Osteoblast (primary cell): ENCODE results near the gene ING1. TPM values are rescaled to one million over a fixed set of nuclear protein-coding genes. Genes with fewer than 3 reads are reported as not detected.

Source experiments
- DNase-seq: peaks from one replicate; pipeline ENCODE4 v3.0.0; 2011; ENCODE audit warnings: low spot score, mixed read lengths; ENCODE audit not compliant: insufficient read length; ENCODE audit errors: missing footprints
- H2AFZ ChIP-seq: 2 replicates; pipeline ENCODE4 v1.6.0; 2011; ENCODE audit warnings: mild to moderate bottlenecking, low read length
- H3K27ac ChIP-seq: 2 replicates; pipeline ENCODE4 v1.5.1; 2011; ENCODE audit warnings: mild to moderate bottlenecking, low read depth, low read length, moderate library complexity
- H3K27me3 ChIP-seq: 2 replicates; pipeline ENCODE4 v1.6.0; 2012; ENCODE audit warnings: mild to moderate bottlenecking, control low read depth, inconsistent platforms, low read length, moderate library complexity; ENCODE audit not compliant: insufficient read depth
- H3K36me3 ChIP-seq: 2 replicates; pipeline ENCODE4 v1.5.1; 2011; ENCODE audit warnings: mild to moderate bottlenecking, low read length, control low read depth, moderate library complexity; ENCODE audit not compliant: insufficient read depth
- H3K4me1 ChIP-seq: 2 replicates; pipeline ENCODE4 v1.5.1; 2011; ENCODE audit warnings: mild to moderate bottlenecking, low read length, control low read depth, moderate library complexity; ENCODE audit not compliant: insufficient read depth
- H3K4me2 ChIP-seq: 2 replicates; pipeline ENCODE4 v1.6.0; 2011; ENCODE audit warnings: mild to moderate bottlenecking, low read length; ENCODE audit not compliant: insufficient read depth
- H3K4me3 ChIP-seq: fragments of 200-600 bp; sonication (generic); 3 replicates; pipeline ENCODE4 v1.5.1; 2012; ENCODE audit warnings: mild to moderate bottlenecking, low read length, inconsistent platforms; ENCODE audit not compliant: insufficient read depth
- H3K79me2 ChIP-seq: 2 replicates; pipeline ENCODE4 v1.6.0; 2012; ENCODE audit warnings: mild to moderate bottlenecking, low read length, control low read depth, inconsistent platforms; ENCODE audit not compliant: insufficient read depth
- H3K9me3 ChIP-seq: 2 replicates; pipeline ENCODE4 v1.5.1; 2011; ENCODE audit warnings: low read depth, low read length, control low read depth
- H4K20me1 ChIP-seq: 2 replicates; pipeline ENCODE4 v1.6.0; 2012; ENCODE audit warnings: mild to moderate bottlenecking, low read length, control low read depth; ENCODE audit not compliant: insufficient read depth
- CTCF ChIP-seq: IDR thresholded peaks from 2 replicates; pipeline ENCODE4 v1.5.1; 2011; ENCODE audit warnings: mild to moderate bottlenecking, low read depth, low read length, moderate library complexity; ENCODE audit errors: extremely low read depth
- total RNA-seq: library from RNA; depleted of rRNA; stranded (reverse); fragments of >200 nt; gene quantifications from 2 replicates; pipeline ENCODE4 v1.2.3, GENCODE V29; 2012

ING1 gene
- total RNA-seq, 1 donor, result 10.5 TPM

DNA sequence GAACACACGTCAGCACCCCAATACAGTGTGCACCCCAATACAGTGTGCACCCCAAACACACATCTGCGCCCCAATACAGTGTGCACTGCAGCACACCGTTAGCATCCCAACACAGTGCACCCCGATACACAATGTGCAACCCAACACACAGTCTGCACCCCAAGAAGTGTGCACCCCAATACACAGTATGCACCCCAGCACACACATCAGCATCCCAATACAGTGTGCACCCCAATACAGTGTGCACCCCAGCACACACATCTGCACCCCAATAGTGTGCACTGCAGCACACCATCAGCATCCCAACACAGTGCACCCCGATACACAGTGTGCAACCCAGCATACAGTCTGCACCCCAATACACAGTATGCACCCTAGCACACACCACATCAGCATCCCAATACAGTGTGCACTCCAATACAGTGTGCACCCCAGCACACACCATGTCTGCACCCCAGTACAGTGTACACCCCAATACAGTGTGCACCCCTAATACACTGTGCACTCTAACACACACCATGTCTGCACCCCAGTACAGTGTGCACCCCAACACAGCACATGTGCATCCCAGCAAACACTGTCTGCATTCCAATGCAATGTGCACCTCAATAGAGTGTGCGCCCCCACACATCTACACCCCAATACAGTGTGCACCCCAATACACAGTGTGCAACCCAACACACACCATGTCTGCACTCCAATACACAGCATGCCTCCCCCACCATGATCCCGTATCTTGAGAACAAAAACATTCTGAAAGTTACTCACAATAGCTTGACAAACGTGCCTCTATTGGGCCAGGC, 6.7 kb upstream of the ING1 start:
- Histone ChIP-seq H3K27ac (no peak overlapping the region), H3K27me3 (no peaks in the 10 kb centered on the region)
- TF ChIP-seq CTCF, result no peak

DNA sequence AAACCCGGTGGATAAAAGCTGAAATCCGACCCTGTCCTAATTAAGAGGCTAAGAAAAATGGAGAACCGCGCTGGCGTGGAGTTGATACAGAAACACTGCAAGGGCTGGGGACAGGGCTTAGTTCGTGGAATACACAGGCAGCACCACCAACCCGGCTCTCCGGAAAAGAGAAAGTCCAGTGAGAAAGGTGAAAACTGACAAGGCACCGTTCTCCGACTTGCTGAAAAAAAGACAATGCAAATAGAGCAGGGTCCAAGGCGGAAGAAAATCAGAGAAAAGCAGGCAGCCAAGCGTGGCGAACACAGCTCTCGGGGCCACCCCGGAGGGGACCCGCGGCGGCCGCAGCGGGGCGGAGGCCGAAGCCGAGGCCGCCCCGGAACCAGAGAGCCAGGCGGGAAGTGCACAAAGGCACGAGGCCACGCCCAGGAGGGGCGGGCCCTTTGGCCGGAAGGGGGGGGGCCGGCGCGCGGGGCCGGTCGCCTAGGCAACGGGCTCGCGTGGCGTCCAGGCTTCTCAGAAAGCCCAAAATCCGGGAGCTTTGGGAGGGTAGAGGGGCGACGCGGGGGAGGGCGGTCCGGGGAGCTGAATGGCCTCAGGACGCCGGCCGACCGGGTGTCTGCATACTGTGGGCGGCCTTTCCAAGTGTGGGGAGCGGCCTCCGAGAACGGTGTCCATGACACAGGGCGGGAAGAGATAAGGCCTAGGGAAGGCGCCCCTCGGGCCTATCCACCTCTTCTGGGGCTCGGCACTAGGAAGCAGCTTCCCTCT, 1.2 kb upstream of the ING1 start:
- Histone ChIP-seq H3K36me3 (no peaks in the 10 kb centered on the region), H3K27me3 (no peaks in the 10 kb centered on the region), H4K20me1 (peaks cover 12% of the 10 kb centered on the region), H3K27ac (peak overlapping the region; percentile 99), H3K9me3 (no peaks in the 10 kb centered on the region), H3K4me2 (peak overlapping the region; percentile 99), H3K79me2 (peaks cover 28% of the 10 kb centered on the region), H3K4me1 (peaks cover 11% of the 10 kb centered on the region), H3K4me3 (peak overlapping the region; percentile 98), H2AFZ (peak overlapping the region; percentile 96)
- peak; percentile 98 for DNase-seq
- TF ChIP-seq CTCF, result no peak

More for the DNA sequence above, 6.7 kb upstream of the ING1 start:
- H3K4me1 ChIP-seq, result peaks cover 41% of the 10 kb centered on the region
- H3K36me3 ChIP-seq, result peaks cover 10% of the 10 kb centered on the region
- peaks cover 34% of the 10 kb centered on the region for H3K79me2 ChIP-seq
- H4K20me1 ChIP-seq, result peaks cover 4% of the 10 kb centered on the region
- H3K4me2 ChIP-seq, result peak overlapping the region; percentile 95
- peak overlapping the region; percentile 86 for H3K4me3 ChIP-seq
- H3K9me3 ChIP-seq, result no peaks in the 10 kb centered on the region
- DNase-seq, result no peak
- H2AFZ ChIP-seq, result peak overlapping the region; percentile 65

DNA sequence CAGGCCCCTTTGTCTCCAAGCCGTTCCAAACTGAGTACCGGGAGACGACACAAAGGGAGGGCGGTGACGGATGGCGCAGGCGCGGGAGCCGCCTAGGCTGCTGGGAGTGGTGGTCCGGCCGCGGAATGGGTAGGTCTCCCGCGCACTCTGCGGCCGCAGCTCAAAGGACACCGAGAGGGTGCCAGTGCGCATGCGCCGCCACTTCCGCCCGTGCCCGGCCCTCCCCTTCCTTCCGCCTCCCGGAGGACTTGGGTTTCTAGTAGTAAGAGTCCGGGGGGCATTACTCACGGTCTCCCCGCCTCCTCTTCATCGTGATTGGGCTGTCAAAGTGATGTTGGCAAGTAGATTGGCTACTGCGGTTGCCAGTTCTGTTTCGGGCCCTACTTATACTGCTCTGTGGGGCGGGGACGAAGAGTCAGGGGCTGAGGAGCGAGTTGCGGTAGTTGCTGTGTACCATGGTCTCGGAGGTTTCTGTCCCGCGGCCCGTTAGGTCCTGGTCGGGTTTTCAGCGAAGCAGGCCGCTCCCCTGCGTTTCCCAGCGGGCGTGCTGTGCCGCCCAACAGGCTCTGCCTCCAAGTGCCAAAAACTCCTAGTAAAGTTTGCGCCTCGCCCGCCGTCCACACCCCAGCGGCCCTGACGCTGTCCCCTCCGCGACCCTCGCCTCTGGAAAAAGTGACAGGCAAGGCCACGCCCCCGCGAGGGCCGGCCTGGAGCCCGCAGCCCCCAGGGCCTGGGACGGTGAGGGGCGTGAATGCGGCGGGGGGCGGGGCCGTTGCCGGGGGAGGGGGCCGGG, 455 bp upstream of the ING1 start:
- peak; percentile 100 for DNase-seq
- Histone ChIP-seq H3K4me1 (peaks cover 19% of the 10 kb centered on the region), H3K4me2 (peak overlapping the region; percentile 99), H3K36me3 (no peaks in the 10 kb centered on the region), H3K79me2 (peaks cover 36% of the 10 kb centered on the region), H4K20me1 (peaks cover 12% of the 10 kb centered on the region), H3K27ac (peak overlapping the region; percentile 99), H3K27me3 (no peaks in the 10 kb centered on the region), H3K9me3 (no peaks in the 10 kb centered on the region), H2AFZ (peak overlapping the region; percentile 96), H3K4me3 (peak overlapping the region; percentile 98)
- TF ChIP-seq CTCF, result no peak
